Measurements from ENCODE around the gene LYSMD2.

The LYSMD2 gene

DNA sequence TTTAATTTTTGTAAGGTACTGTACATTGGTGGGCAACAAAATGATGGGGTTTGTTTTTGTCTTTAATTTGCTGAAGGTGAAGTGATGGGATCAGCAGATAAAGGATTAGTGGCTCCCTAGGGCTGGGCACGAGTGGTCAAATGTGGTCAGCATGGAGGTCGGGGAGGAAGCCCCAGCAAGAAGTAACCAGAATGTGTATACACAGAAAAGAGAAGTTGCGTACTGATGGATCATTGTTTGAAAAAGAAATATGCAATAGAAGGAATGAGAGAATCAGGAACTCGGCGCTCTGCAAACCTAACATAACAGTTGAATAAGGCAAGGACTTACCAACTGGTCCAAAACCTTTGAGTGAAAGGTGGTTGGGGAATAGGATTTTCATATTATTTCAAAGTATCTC lies 15.4 kb upstream of the LYSMD2 start:
- no peak for DNase-seq

GRCh38 chr15:51751697-51752683 lies 14.5 kb upstream of the LYSMD2 start:
- DNase-seq, result peak in 31 of 58 donors; percentile 14 to 61 (median 37)

- peak in 49 of 58 donors; percentile 15 to 82 (median 51) for DNase-seq
Measured at GRCh38 chr15:51750792-51751696, 13.6 kb upstream of the LYSMD2 start, which contains the start of gene TMOD2. TMOD2 (plus strand) TSS chr15:51751597; CDS start chr15:51766442, 14,845 bp downstream.

- no peak for DNase-seq
Measured at GRCh38 chr15:51750186-51750585, 12.7 kb upstream of the LYSMD2 start.

DNA sequence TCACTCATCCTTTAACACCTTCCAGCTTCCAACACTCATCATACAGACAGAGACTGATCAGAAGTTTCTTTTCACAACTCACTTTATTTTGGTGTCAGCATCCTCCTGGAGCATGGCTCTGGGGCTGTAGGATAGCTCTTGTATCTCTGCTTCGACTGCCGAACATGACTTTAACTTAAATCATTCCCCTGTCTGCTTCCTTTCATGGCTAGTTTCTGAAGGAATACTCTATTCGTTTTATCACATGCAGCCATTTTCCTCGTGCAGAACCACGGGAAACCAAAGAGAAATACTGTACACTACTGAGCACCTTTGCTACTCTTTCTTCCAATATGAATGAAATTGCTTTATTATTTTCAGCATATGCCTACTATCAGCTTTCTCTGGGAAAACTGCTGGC lies 11.9 kb upstream of the LYSMD2 start:
- DNase-seq, result no peak

DNA sequence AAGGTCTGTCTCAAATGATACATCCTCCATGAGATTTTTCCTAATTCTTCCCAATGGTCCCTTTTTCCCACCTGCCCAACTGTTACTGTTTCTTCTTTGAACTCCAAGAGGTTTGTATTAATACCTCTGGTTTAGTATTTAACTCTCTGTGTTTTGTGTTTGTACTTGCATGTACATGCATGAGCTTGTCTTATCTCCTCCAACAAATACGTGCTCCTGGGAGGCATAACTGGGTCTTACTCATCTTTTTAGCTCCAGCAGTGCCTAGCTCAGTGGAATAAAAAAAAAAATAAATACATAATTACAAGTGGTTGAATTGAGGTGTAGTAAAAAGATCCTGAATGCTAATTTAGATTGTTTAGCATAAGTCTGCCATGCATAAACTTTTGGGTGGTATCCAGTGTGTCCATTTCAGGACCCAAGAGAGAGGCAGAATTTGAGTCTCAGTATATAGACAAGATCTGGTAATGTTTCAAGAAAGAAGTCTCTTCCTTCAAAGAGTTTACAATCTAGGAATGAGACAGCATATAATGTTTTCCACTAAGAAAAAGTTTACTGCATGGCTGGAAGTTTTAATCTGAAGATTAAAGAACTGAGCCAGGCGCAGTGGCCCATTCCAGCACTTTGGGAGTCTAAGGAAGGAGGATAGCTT lies 1.7 kb upstream of the LYSMD2 start:
- DNase-seq, result no peak

DNA sequence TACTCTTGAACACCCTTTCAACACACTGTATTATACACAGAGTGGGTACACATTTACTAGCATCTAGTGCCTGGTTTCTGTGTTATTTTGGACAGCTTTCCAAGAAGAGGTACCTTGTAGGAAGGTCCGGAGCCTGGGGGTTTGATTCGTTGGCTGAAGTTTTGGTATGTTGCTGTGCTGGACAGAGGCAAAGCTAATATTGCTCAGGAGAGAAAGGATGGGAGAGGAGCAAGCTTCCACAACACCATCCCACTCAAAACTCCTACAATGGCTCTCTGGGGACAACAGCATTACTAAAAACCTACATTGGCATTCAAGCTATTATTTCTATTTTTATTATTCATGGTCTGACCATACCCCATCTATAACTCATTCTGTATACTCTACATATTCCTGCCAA lies 1.1 kb upstream of the LYSMD2 start:
- DNase-seq, result no peak

DNA sequence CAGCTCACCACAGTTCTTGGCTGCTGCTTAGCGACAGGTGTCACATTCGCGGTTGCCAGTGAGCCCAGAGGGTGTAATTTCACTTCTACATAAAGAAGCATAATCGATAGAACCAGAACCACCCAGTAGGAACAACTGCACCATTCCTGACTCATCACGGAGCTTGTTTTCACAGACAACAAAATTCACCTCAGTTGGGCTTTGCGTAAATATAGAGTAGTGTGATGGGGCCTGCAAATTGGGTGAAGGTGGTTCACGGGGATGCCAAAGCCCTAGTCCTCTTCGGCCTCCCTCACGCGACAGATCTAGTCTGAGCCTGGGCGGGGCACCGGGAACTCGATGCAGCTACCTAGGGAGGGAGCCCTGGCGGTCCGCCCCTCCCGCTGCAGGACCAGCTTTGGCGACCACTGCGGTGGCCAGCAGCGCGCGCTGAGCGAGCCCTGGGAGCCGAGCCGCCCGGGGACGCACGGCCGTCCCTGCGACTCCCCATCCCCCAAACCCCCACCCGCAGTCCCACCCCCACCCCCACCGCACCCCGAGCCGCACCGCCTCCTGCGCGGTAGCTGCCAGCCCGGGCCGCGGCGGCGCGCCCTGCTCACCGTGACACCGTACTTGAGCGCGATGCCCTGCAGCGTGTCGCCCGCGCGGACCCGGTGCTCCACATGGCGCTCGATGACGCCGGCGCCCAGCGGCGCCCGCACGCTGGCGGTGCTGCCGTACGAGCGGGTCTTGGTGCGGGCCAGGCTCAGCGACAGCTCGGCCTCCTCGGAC lies 519 bp downstream of the LYSMD2 start:
- DNase-seq, result peak in 41 of 58 donors; percentile 23 to 82 (median 62)

DNA sequence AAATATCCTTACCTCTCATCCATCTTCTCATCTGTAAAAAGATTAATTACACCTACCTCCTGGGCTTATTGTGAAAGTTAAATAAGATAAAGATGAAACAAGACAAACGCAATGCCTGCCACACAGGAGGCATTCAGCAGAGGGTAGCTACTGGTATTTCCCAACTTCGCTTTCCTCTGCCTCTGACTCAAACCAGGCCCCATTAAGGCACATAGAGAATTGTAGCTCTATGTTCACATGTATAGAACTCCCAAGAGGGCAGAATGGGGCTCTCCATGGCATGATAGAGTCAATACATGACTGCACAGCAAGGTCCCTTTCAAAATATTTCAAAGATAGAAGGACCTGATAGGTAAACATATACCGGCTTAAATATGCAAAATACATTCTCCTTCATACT lies 1.4 kb downstream of the LYSMD2 start:
- DNase-seq, result peak in 2 of 58 donors; percentile 15

DNA sequence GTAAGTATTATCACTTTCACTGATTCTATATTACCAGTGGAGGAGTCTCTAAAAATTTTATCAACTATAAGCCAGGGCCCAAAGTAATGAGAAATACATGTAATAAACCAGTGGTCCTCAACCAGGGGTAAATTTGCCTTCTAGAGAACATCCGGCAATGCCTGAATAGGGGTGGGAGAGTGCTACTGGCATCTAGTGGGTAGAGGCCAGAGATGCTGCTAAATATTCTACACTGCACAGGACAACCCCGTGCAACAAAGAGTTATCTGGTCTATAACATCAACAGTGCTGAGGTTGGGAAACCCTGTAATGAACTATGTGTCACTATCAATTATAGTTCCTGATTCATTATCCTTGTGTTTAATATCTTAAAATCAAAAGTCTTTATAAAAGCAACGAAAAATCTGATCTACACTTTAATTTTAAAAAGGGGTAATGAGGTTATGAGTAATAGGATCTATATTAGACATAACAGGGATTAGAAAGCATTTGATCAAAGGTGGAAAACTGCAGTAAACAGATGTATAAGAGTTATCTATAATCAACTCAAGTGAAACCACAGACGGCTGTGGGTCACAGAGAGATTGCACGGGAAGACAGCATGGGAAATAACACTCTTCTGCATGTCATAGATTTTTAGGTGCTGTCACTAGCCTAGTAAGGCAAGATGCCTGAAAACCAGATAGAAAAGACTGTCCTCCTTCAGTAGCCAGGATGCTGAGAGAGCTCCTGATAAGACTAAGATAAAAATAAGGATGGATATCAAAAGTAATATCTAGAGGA lies 2.0 kb downstream of the LYSMD2 start:
- DNase-seq, result peak in 1 of 58 donors; percentile 23

DNA sequence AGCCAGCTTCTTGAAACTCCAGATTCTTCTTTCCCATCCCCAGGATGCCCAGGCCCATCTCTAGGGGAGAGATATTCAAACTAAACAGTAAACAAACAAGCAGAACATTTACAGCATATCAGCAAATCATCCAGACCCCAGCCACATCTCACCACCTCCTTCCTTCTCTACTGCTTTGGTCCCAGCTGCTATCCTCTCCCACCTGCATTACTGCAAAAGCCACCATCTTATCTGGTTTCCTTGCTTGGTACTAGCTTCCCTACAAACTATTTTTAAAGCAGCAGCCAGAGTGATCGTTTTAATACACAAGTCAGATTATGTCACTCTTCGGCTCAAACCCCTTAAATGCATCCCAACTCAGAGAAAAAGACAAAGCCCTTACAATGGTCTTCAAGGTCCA lies 4.8 kb downstream of the LYSMD2 start:
- no peak for DNase-seq

GRCh38 chr15:51731549-51732267 lies 5.7 kb downstream of the LYSMD2 start:
- peak in 1 of 58 donors; percentile 36 for DNase-seq

DNA sequence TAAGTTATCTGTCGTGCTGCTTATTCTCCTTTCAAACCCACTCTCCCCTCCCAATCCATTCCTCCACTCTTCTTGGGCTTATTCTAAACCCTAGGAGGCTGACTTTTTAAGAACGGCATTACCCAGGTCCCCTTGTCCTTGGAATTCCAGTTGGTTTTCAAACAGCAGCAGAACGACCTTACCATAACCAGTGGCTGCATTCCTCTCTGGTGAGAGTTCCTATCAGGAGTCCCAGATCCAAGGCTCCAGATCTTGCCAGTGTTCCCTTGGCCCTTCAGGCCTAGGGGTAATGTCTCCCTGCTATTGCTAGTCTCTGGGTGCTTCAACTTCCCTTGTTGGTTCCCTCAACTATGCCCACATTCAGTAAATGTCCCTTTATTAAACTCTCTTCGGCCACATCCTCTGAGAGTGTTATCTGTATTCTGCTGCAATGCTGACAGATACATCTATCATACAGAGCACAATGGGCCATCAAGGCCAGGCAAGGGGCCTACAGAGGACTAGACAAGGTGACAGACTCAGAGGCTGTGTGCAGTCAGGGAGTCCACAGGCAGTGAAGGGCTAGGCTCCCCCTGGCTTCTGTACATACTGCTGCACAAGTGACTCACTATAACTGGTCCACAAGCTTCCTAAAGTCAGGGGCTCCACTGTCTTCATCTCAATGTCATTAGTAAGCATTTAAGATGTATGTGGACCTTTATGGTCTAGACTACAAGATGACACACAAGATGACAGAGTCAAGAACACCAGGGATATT lies 10.1 kb downstream of the LYSMD2 start:
- DNase-seq, result no peak

GRCh38 chr15:51726302-51727073 lies 11.0 kb downstream of the LYSMD2 start:
- peak in 1 of 58 donors; percentile 16 for DNase-seq

DNA sequence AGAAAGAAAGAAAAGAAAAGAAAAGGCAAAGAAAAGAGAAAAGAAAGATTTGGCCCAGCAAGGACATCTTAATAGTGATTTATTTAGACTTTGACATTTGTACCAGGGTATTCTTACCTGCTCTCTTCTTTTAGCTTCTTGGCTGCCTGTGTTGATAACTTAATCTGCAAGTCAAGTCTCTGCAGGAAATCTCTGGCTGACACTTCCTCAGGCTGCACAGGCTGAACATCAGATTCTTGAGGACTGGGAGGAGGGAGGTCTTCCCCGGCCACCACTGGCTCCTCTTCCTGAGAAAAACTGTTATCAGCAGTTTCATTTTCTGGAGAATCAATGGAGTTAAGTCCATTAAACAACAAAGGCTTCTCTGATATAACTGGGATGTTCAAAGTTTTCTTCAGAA lies 12.8 kb downstream of the LYSMD2 start:
- DNase-seq, result peak in 2 of 58 donors; percentile 7 to 11

GRCh38 chr15:51724199-51724598 lies 13.3 kb downstream of the LYSMD2 start:
- DNase-seq, result no peak
